HG03460 (cell line): ENCODE data around the gene CATSPER1.
"Not testable (repeated sequence)": the region's sequence is repeated elsewhere in the genome, so short reads cannot be mapped to it uniquely, and the experiment has no call there.

Source experiments
- ATAC-seq: cut with Tn5 transposase; IDR thresholded peaks from one replicate; pipeline ENCODE4 v1.9.1; 2021; ENCODE audit not compliant: unreplicated experiment

CATSPER1 gene

DNA sequence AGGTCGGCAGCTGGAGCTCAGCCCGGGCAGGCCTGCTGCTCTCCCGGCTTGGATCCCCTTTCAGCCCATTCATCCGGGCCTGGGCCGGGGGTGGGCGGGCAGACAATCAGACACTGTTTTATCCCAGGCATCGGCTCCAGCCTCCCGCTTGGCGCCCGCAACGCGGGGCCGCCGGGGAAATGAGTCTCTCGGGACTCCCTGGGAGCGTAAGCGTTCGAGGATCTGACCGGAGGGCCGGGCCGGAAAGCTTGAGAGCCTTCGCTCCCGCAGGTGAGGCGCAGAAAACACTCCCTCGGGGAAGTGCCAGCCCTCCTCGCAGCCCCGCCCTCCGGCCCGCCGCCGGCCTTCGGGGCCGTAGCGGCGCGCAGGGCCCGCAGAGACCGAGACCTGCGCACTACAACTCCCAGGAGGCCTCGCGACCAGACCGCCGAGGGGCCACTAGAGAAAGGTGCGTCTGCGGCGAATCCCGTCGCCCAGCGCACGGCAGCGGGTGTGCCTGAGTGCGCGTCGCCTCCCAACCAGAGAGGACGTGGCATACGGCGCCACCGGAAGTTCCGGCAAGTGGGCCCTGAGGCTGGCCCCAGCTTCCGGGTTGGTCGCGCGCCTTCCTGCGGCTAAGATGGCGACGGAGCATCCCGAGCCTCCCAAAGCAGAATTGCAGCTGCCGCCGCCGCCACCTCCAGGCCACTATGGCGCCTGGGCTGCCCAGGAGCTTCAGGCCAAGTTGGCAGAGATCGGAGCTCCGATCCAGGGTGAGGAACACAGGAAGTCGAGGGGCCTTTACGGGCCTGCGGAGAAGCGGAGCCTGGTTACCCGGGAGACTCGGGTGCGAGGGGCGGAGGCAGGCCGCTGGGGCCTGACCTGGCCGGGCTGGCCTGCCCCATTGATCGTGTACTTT is 25.7 kb upstream of the CATSPER1 start, which contains the start of gene SF3B2:
Gene SF3B2 (plus strand): TSS at position 599 of the 898 bp plus-strand sequence. CDS start 21 bp downstream, at position 620.
- ATAC-seq, result peak; percentile 87

DNA sequence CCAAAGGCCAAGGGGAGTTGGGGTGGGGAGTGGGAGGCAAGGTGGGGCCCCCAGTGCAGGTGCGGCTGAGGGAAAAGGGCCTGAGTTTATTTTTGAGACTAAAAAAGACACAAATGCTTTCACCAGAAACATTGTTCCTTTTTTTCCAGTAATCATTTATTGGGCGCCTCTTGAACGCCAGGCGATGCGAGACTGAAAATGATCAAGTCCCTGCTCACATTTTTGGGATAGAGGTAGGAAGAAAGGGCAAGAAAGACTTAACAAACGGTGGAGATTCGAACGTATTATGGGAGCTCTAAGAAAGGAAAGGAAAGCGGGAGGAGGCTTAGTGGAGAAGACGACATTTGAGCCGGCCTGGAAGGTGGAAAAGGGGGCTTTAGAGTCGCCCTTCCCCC is 25.1 kb upstream of the CATSPER1 start:
- ATAC-seq, result no peak

DNA sequence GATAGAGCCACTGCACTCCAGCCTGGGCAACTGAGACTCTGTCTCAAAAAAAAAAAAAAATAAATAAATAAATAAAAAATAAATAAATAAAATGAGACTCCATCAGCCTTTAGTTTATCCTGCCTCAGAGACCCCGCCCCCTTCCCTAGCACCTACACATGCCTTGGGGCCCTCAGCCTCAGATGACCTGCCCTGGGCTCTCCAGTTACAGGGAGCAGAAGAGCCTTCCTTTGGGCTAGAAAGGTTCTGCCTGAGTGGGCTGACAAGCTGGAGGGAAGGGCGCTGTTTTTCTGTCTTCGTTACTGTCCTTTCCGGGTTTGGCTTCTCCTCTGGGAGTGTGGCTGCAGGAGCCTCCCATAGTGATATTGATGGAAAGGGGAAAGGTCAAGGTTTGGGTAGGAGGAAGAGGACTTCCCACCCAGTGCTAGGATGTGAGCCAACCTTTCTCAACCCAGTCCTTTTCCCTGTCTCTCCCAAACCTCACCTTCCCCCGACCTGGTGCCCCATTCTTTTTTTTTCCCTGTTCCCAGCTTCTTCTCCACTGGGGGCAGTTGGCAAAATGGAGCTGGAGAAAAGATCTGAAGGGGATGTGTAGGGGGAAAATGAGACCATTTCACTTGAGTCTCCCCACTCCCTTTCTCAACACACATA is 24.4 kb upstream of the CATSPER1 start:
- no peak for ATAC-seq

DNA sequence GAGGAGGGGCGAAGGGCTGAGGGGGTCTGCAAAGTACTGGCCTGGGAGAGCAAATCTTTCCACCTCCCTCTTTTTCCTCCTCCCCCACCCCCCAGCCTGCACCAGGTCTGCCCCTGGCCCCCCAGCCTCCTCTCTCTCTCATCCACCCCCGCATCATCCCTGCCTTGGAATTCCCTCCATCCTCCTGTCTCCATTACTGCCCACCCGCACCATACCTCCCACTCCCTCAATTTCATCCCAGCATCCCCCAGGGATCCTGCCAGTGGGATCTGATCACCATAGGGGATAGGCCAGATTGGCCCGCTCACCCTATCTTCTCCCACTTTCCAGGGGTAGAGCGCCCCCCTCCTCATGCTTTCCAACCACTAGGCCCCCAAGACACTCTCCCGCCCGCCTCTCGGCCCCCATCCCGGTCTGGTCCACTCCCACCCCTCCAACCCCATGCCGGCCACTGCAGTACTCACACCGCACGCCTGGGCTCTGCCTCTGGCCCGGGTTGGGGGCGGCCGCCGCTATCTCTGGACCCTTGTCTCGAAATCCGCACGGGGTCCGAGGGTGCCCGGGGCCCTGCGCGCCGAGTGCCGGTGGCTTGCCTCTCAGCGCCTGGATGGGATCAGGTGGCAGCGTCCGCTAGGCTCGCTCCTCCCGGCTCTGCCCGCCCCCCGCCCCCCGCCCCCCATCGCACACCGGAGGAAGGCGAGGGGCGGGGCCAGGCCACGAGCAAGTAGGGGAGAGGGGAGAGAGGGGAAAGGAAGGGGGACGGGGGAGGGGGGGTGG is 22.5 kb upstream of the CATSPER1 start, which contains the start of gene GAL3ST3:
Gene GAL3ST3 (minus strand): TSS at position 615 of the 777 bp plus-strand sequence. CDS start 3,746 bp downstream, outside the sequence.
- no peak for ATAC-seq

DNA sequence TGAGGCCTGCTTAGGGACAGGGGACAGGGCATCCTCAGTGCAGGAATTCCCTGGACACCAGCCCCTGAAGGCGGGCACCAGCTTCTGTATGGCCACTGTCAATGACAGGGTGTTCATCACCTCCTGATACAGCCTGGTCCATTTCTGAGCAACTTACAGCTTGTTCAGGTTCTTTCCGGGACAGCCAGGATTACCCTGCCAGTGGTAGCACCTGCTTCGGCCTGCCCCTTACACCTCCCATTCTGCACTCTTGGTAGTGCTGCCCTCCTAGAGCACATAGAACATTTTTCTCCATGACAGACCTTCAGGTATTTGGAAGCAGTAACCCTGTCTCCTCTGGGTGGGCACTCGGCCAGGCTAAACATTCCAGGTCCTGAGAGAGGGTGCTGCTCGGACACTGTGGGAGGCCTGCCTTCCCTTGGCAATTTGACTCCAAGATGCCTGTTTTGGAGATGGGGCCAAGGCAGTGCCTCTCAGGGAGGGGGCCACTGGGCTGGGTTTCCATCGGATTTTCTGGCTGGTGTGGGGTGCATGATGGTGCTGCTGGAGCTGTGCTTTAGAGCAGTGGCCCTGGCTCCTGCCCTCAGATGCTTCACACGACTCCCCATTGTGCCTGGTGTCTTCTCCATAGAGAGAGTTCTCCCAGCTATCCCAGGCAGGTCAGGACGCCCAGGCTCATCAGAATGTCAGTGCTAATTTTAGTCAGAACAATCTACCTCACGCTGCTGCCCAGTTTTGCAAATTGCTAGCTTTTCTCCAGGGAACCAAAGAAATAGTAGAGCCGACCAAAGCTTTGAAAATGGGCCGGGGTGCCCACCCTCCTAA is 21.5 kb upstream of the CATSPER1 start:
- no peak for ATAC-seq

DNA sequence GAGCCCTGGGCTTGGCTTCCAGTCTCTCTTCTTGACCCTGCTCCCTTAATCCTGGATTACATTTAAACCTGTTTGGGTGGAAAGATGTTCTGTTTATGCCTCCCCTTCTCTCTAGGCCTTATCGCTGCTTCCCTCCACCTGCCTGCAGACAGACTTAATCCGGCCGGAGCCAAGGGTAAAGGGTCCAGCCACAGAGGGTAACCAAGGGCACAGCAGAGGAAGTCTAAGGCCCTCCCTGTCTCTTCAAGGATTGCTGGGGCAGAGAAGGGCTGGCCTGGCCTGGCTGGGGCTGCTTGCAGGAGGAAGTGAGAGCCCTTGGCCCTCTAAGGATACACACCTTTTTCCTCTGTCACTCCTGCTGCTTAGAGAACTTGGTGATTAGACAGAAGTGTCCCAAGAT is 20.6 kb upstream of the CATSPER1 start:
- ATAC-seq, result no peak

DNA sequence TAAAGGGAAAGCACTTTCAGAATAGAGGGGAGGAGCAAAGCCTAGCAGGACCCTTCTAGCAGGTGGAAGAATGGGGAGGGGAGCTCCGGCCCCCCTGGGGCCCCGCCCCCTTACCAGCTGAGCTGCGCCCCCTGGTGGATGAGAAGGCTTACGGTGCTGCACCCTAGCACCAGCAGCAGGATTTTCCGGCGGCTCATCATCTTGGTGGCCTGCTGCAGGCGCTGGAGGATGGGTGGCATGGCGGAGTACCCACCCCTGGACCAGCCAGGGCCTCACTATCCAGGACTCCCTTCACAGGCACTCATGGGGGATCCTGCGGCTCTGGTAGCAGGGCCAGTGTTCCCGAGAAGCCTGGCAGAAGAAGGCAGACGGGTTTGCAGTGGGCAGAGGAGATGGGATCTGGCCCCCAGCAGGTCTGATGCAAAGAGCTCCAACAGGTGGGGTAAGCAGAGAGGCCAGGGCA is 18.9 kb upstream of the CATSPER1 start:
- ATAC-seq, result no peak

DNA sequence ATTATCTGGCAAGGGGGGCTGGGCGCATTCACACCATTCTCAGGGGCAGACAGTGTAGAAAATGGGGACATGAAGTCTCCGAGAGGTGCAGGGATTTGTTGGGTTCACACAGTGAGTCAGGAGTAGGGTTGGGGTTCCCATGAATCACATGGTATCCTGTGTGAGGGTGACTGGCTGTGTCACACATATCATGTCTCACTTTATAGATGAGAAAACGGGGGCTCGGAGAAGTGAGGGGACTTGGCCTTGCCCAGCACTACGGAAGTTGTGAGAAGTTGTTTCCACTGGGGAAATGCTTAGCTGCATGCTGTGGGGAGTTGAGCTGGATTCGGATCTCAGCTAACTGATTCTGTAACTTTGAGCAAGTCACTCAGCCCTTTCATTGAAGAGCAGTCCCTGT is 18.5 kb upstream of the CATSPER1 start:
- no peak for ATAC-seq

DNA sequence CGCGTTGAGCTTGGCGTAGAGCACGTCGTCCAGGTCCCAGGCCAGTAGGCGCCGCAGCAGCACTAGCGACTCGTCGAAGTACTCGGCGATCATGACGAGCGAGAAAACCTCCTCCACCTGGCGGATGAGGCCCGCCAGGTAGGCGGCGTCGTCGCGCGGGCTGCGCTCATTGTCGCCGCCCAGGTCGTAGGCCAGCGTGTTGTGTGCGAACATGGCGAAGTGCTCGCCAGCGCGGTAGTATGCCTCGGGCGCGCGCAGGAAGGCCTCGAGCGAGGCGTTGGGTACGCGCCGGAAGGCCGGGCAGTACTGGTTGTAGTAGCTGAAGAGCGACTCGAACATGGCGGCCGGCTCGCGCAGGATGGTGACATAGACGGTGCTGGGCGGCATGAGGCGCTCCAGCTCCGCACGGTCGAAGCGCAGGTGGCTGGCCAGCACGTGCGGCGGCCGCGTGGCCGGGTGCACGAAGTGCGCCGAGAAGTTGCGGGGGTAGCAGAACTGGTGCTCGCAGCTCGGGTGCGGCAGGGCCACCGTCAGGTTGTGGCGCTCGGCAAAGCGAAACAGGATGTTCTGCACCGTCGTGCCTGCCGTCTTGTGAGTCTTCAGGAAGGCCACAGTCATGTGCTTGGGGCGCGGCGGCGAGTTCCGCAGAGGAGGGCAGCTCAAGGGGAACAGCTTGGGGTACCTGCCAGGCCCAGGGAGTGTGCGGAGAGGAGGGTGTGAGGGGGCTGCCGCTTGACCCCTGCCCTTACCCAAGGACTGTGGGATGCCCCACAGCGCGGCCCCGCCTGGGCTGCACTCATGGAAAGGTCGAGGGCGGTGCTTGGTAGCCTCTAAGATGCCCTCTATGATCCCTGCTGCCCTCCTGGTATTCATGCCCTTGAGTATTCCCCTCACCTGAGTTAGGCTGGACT is 17.0 kb upstream of the CATSPER1 start:
- ATAC-seq, result no peak

DNA sequence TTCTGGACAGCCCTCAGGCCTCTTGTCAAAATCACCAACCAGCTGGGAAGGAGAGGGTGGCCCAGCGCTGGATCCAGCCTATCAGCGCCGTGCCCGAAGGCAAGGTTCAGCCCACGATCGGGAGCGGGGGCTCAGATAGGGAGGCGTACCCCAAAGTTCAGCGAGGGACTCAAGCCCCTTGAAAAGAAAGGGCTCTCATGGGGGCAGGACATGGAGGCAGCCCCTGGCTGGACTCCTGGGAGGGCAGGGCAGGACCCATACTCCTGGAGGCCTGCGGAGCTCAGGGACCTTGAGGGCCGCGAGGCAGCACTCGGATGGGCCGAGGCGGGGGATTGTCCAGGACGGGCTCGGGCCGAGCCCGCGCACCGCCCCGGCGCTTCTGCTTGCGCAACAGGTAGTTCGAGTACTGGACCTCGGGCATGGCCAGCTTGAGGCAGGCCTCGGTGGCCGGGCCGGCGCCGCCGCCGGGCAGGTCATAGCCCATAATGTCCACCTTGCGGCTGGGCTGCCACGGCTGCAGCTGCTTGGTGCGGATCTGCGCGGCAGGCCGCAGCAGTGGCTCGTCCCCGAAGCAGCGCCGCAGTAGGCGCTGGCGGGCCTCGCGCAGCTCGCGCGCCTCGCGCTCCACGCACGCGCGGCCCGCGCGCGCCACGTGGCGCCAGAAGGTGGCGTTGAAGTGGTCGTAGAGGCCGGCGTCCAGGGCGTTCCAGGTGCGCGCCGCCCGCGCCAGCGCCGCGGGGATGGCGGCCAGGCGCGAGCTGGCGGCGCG is 16.1 kb upstream of the CATSPER1 start:
- no peak for ATAC-seq

DNA sequence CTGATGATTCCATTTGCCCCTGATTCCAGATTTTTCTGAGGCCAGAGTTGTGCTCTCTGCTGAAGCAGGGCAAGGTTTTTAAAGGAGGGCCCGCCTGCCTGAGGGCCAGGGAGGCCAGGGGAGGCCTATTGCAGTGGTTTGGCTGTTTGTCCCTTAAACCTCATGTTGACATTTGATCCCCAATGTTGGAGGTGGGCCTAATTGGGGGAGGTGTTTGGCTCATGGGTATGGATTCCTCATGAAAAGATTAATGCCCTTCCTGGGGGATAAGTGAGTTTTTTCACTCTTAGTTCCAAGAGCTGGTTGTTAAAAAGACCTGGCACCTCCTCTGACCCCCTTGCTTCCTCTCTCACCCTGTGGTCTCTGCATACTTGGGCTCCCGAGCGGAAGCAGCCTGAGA is 13.5 kb upstream of the CATSPER1 start:
- ATAC-seq, result no peak

DNA sequence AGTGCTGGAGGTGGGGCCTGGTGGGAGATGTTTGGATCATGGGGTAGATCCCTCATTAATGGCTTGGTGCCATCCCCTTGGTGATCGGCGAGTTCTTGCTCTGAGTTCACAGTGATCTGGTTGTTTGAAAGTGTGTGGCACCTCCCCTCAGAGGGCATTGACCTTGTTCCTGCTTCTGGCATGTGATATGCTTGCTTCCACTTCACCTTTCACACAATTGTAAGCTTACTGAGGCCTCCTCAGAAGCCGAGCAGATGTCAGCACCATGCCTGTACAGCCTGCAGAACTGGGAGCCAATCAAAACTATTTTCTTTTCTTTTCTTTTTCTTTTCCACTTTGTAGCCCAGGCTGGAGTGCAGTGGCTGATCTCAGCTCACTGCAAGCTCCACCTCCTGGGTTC is 11.0 kb upstream of the CATSPER1 start:
- no peak for ATAC-seq

DNA sequence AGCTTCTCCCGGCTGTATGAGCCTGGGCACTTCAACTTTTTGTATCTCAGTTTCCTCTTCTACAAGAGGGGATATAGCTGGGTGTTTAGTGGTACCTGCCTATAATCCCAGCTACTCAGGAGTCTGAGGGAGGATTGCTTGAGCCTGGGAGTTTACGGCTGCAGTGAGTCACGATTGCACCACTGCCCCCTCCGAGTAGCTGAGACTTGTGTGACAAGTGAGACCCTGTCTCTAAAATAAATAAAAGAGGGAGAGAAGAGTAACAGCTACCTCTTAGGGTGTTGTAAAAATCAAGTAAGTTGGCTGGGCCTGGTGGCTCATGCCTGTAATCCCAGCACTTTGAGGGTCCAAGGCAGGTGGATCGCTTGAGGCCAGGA is 10.0 kb upstream of the CATSPER1 start:
- ATAC-seq, result no peak

DNA sequence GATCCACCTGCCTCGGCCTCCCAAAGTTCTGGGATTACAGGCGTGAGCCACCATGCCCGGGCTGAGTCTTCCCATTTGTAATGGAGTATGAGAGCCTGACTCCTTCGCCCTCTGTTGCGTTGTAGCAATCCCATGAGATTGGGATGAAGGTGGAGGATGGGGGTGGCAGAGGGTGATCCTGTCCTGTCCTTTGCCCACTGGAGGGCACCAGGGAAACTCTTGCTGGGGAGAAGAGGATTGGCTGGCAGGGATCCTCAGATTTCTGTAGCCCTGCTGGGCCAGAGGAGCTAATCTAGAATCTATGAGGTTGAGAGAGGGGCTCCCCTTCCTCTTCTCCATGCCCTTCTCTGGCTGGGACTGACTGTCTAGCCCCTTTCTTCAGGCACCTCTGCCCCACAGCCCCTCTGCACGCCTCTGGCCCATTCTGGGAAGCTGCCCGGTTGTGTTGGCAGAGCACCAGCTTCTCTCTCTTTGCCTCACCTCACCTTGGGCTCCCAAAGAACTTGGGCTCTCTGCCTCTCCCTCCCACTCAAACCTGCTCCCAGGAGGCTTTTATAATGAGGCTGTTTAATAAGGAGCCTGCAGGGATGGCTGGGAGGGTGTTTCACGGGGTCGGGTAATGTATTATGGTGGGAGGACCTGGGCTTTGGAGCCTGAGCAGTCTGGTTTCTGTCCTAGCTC is 9.5 kb upstream of the CATSPER1 start:
- ATAC-seq, result no peak

DNA sequence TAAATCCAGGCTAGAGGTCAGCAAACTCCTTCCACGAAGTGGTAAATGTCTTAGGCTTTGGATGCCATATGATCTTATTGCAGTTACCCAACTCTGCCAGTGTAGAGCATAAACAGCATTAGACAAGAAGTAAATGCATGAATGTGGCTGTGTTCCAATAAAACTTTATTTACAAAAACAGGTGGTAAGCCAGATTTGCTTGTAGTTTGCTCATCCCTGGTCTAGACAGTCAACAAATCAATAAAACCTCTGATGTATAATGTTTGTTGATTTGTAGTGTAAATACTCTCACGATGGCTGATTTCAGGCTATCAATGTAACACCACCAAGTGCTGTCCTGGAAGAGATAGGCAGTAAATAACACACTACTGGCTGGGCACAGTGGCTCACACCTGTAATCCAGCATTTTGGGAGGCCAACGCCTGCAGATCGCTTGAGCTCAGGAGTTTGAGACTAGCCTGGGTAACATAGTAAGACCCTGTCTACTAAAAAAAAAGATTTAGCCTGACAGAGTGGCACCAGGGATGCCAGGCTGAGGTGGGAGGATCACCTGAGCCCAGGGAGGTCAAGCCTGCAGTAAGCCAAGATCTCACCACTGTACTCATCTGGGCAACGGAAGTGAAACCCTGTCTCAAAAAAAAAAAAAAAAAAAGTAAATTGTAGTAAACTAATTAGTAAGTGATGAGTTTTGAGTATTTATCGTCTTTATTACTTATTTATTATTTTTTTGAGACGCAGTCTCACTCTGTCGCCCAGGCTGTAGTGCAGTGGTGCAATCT is 6.9 kb upstream of the CATSPER1 start:
- no peak for ATAC-seq

DNA sequence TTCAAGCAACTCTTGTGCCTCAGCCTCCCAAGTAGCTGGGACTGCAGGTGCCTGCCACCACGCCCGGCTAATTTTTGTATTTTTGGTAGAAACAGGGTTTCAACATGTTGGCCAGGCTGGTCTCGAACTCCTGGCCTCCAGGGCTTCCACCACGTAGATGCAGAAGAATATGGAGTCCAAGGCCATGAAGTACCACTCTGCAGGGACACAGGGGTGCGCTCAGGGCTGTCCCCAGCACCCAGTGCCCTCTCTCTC is 3.2 kb downstream of the CATSPER1 start:
- not testable (repeated sequence) for ATAC-seq

DNA sequence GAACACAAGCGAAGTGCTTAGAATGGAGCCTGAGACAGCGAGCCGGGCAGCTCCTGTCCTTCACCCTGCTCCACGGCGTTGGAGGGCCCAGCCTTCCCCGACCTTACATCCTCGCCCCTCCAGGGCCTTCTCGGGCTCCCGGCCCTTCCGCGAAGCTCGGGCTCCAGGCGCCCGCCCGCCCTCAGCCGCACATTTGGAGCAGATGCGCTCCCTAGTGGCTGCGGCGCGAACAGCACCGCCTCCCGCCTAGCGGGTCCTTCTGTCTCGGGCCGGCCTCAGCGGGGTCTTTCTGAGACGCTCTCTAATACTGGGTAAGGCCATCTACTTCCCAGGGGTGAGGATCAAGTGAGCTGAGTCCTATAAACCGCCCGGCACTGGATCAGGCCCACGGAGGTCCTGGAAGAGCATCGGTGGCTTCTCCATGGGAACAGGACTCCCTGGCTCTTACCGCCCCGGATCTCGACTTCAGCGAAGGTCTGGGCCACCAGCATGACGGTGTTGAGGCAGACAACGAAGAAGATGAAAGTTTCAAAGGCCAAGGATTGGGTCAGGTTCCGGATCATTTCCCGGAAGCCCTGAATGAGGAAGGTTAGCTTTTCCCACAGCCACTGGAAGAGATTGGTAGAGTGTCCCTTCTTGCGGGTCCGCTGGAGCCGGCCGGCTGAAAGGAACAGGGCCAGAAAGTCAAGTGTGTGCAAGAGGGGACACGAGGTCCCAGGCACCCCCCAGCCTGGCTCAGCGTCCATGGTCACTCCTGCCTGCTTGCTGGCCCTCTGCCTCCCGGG is 3.7 kb downstream of the CATSPER1 start:
- no peak for ATAC-seq
